NK-92 (cell line): ENCODE measurements around the gene BMP3.

ENCODE experiments used
- DNase-seq: peaks from one replicate; lab custom pipeline; 2025; ENCODE audit not compliant: unreplicated experiment; lab: John Stamatoyannopoulos, UW

BMP3 gene

DNA sequence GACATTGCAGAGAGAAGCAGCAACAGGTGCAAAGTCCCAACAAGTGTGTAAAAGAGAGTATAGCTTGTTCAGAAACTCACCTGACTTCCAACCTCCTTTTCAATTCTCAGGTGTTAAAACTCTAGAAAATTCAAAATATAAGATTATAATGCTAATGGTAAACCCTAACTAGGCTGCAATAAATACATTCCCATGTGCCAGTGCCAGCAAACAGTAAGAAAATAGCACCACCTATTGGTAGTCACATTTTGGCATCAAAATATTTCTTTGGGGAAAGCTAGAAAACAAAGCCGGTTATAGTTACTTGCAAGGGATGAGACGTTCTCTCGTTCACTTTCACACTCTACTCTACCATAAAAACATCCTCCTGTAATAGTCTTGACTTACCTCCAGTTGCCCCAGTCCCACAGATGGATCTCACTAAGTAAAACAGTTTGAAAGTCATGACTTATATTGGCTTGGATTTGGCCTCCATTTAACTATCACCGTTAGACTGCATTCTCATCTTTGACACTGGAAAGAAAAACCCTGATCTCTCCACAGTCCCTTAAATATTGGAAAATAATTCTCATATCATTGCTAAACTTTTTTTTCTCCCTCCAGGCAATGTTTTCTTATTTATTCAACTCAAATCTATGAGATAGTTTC, 9.6 kb downstream of the BMP3 start:
- no peak for DNase-seq

DNA sequence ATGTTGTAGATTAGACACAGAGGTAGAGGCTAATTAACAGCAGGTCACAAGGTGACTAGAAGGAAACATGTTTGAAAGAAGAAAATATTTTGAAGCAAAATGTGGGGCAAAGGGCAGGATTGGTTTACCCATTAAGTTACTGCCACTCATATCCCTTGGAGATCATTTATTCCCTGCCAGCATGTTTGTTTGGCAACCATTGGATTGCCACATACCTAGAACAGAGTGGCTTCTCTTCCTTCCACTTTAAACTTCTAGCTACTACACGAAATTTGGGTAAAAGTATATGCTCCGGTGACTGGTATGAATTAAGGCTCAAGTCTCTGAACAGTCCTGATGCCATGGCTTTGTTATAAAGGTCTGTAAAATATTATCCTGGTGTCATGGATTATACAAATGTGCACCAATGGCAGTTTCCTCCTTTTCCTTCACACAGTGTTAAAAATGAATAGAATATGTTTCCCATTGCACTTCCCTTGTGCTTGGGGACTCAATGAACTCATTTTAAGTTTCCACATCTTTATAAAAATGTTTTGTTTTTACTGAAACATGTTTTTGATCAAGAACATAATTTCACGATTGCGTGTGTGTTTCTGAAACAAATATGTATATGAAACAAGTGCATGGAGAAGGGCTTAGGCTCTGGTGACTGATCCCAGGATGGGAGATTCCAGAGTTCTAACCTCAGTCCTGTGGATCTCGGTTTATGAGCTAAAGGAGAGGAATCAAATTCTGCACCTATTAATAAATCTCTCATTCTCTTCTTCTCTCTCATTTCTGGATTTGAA, 12.3 kb downstream of the BMP3 start:
- no peak for DNase-seq

DNA sequence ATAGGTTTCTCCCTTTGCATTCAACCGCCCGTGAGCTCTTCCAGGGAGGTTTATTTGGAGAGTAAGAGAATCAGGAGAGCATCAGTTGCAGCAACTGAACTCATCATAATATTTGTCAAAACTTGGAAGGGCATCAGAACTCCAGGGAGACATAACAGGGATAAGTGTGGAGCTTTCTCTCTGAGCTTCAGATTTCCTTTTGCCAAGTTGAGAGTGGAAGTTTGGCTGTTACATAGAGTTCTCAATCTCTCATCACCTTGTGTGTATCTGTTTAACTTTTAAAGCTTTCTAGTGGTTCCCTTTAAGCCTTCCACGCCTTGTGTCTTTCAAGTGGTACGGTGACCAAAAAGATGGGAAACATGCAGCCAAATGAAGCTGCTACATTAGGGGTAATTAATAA, 18.8 kb downstream of the BMP3 start:
- no peak for DNase-seq

DNA sequence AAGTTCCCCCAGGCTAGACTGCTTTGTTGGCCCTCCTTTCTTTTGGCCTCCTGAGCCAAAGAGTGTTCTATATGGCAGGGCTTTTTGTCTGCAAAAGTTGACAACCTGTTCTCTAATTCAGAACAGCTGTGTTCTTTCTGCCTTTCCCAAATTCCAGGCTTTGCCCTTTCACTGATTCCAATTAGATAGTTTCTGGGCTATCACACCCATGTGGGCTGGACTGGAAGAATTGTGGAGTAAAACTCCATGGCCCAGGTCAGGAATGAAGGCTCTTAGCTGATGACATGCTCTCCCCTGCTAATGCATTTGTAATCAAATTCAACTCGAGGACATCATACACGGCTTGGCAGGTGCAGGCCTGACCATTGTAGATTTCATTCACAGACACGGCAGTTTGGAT, 19.4 kb downstream of the BMP3 start:
- no peak for DNase-seq

DNA sequence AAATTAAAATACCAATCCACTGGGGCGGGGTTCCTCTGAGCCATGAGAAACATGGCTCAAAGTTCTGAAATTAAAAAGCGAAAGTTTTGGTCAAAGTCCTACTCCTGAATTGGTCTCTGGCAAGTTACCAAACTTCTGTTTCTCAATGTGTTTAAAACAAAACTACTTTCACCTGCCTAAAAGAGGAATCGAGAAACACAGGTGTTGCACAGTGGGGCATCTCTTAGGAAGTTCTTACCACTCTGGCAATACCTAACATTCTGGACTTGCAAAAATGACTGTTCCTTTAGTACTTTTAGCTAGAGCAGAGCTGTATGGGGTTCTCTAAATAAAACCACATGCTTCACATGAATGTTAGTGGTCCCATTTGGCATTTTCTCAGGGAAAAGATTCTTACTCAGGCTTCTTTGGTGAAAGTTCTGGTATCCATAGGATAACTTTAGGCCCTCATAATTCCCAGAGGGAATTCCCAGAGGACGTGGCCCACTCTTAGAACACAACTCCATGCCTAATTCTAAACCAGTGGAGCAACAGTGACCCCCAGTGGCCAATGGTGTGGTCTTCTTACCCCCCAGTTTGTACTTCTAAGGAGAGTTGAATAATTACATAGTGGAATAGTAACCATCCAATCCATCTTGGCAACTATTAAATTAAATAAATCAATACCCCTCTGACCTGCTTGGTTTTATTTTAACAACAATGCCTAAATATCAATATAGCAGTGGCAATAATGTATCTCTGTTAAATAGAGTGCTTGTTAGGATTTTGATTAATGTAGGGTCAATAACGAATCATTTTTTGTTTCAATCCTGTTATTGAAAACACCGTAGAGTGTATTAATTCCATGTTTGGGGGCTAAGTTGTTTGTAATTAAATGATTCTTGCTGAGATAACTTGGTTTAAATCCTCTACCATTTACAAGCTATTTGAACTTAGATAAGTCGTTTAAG, 21.9 kb downstream of the BMP3 start:
- DNase-seq: no peak

DNA sequence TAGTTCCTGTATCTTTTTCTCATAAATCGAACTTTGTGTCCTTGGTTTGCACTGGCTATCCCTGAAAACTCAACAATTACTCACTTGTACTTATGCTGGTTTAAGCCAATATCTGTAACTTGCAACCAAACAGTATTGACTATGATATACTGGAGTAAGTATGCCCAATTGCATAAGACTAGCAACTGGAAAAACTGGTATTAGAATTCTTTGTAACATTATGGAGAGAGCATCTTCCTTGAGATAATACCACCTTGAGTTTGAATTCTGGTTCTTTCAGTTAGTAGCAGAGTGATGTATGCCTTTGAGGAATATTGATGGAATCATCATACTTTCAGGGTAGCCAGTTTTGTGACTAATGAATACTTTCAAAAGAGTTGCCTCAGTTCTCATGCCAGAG, 28.1 kb downstream of the BMP3 start:
- DNase-seq: no peak

DNA sequence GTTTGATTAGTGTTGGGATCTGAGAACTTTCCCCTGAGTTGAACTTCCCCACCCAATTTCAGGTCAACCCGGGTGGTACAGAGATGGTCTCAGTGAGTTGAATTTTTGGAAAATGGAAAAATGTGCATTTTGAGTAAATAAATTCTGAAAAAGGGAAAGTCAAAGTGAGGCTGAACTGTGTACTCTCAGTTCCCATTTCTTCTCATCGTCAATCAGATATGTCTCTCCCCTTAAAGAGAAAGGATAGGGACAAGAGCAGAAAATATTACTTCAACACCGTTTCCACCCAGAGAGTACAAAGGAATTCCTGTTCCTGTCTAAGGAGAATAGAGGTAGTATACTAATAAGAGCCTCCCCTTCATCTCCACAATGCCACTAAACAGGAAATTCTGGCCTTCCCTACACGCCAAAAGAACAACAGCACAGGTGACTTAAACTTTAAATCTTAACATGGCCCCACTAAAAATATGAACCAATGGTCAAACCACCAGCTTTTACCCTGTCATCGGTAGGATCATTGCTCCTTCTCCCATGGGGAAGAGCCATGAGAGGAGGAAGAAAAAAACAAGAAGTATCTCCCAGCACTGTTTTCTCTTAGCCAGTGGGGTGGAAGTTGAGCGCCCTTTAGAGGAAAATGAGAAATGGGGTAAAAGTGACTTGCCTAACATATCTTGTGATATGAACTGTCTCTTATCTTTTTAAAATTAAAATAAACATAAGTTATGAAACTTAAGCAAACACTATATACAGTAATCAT, 30.3 kb downstream of the BMP3 start:
- DNase-seq: no peak

DNA sequence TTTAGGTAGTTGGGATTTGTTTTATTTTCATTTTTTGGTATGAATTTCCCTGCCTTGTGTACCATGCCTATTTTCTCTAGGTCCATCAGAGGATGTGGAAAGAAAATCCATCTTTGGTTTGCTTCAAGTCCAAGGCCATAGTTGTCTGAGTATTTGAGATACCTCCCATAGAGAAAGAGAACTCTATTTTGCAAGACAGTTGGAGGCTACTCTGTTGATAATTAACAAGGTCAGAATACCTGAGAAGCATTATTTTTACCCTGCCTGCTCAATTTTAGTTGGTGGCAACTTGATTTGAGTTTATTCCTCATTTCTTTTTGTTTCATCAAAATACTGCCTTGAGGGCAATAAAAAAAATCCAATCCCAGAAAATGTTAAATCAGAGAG, 30.8 kb downstream of the BMP3 start:
- DNase-seq: no peak

DNA sequence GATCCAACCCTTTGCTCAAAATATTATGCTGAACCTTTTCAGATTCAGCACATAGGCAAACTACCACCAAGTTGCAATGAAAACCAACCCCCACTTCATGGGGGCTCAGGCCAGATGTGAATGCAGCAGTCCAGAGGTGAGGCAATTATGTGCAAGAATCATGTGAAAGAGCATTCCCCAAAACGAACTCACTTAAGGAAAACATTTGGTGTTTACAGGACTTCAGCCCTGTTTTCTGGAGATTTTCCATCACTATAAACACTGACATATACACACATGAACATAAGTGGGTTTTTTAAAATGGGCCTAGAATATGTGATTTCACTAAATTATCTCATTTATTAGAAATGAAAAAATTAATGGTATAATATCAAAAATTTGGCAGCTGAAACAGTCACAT, 31.5 kb downstream of the BMP3 start:
- no peak for DNase-seq

DNA sequence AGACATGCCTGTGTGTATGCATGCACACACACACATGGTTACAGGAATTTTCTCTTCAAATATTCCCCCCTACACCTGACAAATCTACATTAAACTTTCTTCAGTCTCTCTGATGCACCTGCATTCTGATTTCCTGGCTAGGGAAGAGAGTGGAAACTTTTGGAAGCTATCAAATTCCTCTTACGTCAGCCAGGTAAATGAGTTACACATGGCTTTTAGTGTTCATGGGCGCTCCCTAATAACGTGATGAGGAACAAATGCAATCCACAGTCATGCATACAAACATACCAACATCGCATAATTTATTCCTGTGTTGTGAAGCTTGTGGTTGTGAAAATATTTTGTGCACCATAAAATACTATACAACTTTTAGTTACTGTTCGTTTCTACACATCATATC, 34.9 kb downstream of the BMP3 start:
- no peak for DNase-seq

DNA sequence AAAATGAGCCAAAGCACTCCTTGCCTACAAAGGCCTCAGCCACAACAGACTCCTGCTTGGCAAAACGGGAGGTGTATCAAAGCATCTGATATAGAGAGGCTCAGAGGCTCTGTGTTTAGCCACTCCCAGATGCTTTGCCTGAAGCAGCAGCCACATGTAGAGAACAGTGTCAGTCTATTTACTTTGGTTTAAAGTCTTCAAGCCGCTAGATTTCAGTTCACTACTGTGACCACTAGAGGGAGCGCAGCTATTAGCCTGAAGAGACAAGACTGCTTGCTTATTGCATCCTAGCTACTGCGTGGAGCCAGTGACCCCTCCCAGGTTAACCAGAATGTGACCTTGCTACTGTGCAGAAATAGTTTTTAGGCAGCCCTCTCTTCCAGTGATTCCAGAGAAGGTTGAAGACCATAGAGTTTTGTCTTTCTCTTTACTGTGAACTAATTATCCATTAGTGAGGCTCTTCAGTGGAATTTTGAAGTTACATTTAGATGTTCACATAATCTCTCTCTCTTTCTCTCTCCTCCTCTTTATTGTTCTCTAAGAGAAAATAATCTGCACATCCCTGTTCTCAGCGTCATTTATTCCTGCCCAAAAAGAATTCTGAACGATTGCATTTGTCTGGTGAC, 39.3 kb downstream of the BMP3 start:
- DNase-seq: no peak

DNA sequence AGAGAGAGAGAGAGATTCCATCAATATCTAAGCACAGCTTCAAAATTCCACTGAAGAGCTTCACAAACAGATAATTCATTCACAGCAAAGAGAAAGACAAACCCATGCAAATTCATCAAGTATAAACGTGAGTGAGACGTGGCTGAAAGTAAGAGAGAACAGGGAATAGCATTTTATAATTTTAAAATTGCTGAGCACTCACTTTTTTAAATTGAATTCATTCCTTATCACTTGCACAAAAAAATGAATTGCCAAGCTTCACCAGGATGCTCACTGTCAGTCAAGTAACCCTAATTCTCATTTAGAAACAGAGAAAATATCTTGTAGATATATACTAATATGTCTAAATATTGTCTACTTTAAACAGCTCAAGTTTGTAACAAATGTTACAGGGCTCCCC, 40.5 kb downstream of the BMP3 start:
- DNase-seq: no peak

DNA sequence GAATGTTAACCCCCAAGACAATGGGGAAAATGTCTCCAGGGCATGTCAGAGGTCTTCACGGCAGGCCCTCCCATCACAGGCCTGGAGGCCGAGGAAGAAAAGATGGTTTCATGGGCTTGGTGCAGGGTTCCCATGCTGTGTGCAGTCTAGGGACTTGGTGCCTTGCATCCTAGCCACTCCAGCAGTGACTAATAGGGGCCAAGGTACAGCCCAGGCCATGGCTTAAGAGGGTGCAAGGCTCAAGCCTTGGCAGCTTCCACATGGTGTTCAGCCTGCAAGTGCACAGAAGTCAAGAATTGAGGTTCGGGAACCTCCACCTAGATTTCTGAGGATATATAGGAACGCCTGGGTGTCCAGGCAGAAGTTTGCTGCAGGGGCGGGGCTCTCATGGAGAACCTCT, 50.6 kb downstream of the BMP3 start:
- no peak for DNase-seq

DNA sequence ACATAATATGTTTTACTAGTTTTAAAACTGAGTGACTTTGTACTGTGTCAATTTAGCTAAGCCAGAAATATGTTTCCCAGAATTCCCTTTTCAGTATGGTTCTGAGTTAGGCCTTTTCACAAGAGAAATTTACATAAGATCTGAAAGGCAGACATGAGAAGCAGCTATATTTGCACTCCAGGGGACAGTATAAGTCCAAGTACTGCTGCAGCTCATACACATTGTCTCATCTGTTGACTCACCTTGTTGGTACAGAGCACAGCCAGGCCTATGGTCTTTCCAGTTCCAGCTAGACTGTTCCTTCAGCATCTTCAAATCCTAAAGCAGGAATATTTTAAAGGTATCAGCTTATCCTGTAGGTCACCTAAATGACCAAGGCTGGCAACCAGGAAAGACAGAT, 53.5 kb downstream of the BMP3 start:
- DNase-seq: no peak

DNA sequence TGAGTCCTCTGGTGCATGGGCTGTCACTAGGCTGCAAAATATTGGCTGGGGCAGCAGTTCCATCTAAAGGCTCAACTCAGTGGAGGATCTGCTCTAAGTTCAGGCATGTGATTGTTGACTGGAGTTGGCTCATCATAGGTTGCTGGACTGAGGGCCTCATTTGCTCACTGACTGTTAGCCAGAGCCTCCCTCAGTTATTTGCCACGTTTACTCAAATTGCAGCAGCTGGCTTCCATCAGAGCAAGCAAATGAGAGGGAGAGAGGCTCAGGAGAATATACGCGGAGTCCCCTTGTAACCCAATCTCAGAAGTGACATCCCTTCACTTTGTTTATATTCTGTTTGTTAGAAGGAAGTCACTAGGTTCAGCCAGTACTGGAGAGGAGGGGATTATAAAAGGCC, 54.1 kb downstream of the BMP3 start:
- no peak for DNase-seq

DNA sequence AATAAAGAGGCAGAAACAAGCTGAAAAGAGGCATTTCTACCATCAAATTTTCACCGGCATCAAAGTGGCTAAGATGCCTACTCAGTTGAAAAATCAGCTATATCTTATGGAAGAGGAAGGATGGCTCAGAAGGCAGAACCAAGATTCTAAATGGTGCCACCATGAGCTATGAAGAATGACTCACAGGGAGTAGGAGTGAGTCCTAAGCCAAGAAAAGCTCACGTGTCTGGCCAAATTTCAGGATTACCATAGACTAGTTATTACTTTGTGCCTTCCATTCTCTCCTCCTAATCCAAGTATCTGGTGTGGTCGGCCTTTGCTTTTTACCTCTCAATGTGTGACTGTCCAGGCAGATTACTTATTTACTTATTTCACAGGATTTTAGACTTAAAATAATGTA, 54.8 kb downstream of the BMP3 start:
- DNase-seq: no peak

DNA sequence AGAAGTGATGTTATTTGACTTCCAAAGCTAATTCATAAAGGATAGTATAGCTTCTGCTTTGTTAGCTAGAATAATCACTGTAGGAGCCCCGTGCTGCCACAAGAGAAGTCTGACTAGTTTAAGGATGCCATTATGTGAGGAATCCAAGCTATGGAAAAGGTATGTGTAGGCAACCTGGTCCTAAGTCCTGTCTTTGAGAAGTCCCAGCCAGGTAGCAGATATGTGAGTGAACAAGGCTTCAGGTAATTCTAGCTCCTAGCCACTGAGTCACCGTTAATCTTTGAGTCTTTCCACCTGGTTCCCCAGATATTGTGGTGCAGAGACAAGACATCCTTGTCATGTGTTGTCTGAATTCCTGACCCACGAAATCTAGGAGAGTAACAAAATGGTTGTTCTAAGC, 55.5 kb downstream of the BMP3 start:
- DNase-seq: no peak

DNA sequence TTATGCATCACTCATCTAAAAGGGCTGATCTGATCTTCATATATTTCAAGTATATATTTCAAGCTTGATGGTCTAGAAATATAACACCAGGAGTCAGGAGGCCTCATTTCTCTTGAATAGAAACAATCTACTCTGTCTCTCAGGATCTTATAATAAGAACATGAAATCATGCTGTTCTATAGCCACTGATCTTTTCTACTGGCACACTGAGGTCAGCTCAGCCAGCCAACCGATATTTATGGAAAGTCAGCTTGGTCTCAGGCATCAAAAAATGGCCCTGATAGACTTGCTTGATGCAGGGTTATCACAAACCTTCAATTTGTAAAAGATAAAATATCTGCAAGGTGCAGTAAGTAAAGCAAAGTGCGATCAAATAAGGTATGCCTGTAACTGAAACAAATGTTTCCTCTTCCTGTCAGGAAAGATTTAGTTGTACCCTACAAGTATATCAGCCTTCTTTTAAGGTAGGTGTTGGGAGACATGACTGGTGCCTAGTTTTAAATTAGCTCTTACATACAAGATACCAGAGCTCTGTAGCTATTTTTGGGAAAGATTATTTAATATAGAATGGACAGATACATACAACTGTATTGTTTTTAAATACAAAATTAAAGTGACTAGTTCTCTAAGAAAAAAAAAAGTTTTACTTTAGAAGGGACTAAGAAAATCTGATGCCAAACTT, 63.4 kb downstream of the BMP3 start:
- no peak for DNase-seq

DNA sequence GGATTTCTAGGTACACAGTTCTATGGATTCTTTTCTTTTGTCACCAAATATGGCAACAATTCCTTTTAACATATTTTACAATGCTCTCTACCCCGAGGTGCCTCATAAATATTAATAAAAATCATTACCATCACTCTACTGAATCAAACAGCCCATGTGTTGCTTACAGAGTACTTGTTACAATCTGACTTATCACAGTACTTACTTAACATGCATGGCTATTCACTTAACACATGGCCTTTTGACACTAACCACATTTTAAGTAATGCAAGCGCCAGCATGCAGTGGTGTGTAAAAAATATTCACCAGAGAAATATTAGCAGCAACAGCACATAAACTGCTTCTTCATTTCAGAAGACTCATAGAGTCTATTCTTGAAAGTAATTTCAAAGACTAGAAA, 64.9 kb downstream of the BMP3 start:
- no peak for DNase-seq

DNA sequence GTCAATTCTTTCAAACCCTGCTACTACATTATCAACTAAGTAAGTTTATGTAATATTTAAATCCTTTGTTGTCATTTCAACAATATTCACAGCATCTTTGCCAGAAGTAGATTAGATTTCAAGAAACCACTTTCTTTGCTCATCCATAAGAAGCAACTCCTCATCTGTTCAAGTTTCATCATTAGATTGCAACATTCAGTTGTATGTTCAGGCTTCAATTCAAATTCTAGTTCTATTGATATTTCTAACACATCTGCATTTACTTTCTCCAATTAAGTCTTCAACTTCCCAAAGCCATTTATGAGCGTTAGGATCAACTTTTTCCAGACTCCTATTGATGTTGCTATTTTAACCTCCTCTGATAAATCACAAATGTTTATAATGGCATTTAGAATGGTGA, 66.1 kb downstream of the BMP3 start:
- no peak for DNase-seq
